LoVo (cell line): ENCODE data around the gene MOB3B.
"Not testable (repeated sequence)": the region's sequence is repeated elsewhere in the genome, so short reads cannot be mapped to it uniquely, and the experiment has no call there.

ENCODE experiments used
- DNase-seq: peaks from one replicate; pipeline ENCODE4 v3.0.0-alpha.2; 2016; ENCODE audit warnings: low spot score

Gene MOB3B

DNA sequence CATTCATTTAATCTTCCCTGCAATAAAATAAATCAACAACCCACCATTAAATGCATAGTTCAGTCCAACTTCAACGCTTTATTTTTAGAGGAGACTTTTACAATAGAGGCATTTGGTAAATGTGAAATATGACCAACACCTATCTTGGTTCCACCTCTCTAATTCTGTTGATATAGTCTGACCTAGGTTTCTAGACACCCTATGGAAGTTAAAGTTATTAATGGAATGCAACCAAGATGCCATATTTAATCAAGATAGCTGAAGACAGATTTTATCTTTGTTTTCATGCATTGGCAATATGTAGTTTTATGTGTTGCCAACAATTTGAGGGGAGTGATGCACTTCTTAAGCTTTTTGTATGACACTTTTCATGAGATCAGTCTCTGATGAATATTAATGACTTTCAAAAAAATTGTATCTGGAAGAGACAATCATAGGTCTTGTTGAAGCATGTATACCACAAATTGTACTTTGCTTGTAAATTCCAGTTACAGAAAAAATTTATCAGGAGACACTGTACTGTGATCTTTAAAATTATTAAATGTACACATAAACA is 107.3 kb downstream of the MOB3B start:
- no peak for DNase-seq

DNA sequence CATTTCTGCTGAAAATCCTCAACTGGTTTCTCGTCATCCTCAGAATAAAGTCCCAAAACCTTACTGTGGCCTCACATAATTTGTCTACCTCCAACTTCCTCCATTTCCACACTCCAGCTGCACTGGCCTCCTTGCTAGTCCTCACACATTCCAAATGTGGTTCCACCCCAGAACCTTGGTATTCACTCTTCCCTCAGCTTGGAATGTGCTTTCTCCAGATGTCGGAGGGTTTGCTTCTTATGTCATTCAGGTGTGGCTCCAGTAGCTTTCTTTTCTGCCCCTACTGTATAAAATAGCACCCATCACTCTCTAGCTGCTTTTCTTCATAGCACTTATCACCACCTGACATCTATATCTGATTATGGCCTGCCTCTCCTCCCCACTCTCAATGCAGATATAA is 108.0 kb downstream of the MOB3B start:
- DNase-seq: peak; percentile 17

- DNase-seq: not testable (repeated sequence)
These were observed 110.1 kb downstream of the MOB3B start for GRCh38 chr9:27419558-27419957.

- DNase-seq: no peak
These were observed 115.3 kb downstream of the MOB3B start for GRCh38 chr9:27414220-27414761.

DNA sequence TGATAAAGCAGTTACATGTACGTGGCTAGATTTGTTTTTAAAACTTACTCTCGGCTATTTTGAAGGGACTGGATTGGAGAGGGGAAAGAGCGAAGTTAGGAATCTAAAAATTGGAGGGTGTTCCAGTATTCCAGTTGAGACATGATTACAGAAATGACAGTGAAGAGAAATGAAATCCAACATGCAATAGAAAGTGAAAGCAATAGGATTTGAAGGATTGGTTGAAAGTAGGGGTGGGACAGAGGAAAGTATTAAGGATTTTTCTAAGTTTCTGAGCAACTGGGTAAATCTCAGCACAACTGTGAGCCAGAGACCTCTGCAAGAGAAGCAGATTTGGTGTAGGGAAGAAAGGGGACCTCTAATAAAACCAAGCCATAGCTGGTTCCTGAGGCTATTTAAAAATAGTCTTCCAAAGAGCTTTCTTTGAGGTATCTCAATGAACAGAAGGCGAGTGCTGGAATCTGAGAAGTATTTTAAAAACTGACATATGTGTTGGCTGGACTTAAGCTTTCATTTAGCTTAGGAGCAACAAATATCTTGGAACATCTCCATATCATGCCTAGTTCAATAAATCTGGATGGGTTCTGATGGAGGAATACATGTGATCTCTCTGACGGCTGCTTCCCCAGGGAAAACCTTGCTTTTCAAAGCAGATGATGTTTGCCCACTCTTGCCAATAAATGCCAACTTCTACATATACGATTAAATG is 115.9 kb downstream of the MOB3B start:
- no peak for DNase-seq

DNA sequence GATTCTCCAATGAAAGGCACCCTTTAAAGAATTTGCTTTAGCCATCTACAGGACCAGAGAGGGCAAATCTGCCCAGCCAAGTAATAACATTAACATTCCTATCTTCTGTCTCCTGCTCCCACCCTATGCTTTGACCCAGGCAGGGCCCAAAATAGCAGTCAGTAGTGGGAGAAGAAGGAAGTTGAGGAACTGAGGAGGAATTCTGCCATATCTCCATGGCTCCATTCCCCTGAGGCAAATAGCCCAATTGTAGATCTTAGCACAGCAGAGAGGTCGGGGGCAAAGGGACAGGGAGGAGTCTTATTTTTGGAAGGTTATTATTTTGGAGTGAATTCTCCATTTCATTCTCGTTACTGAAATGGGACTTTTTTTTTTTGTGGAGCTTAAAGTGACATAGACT is 116.7 kb downstream of the MOB3B start:
- no peak for DNase-seq

DNA sequence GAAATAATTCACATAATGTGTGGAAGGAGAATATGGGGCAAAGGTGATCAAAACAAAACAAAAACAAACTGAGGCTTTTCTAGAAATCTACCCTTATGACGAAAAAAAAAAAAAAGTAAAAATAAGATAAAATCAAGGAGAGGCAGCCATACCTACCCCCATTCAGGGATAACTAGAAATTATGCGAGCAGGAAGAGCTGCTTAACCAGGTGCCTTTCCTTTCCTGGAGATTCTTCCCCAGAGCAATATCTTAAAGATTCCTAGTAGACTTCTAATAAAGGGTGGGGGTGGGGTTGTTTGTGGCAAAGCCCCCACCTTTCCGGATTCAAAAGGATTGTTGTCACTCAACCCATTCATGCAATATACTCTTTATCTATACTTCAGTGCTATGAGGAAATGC is 117.5 kb downstream of the MOB3B start:
- DNase-seq: no peak

DNA sequence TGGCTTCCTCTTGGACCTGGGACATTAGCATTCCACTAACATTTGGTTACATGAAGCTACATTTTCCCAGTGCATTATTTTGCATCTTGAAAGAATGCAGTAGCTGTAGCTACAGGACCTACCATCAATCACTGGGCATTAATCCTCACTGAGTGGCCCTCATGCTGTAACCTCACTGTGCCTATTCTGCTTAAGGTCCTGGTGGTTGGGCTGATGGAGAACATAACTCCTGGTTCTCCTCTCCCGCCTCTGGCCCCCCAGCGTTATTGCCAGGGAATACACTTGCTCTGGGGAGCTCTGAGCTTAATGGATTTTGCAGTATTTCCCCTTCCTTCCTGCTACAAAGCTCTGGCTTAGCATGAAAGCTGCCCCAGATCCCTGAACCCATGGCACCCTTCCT is 121.1 kb downstream of the MOB3B start:
- no peak for DNase-seq

GRCh38 chr9:27408001-27408400 is 121.6 kb downstream of the MOB3B start:
- no peak for DNase-seq

GRCh38 chr9:27407491-27407890 is 122.1 kb downstream of the MOB3B start:
- DNase-seq: no peak

DNA sequence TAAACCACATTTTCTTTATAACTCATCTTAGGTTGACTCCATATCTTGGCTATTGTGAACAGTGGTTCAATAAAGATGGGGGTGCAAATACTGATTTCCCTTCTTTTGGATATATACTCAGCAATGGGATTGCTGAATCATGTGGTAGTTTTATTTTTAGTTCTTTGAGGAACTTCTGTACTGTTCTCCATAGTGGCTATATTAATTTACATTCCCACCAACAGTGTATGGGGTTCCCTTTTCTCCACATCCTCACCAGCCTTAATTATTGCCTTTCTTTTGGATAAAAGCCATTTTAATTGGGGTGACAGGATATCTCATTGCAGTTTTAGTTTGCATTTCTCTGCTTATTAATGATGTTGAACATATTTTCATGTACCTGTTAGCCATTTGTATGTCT is 125.0 kb downstream of the MOB3B start:
- no peak for DNase-seq

DNA sequence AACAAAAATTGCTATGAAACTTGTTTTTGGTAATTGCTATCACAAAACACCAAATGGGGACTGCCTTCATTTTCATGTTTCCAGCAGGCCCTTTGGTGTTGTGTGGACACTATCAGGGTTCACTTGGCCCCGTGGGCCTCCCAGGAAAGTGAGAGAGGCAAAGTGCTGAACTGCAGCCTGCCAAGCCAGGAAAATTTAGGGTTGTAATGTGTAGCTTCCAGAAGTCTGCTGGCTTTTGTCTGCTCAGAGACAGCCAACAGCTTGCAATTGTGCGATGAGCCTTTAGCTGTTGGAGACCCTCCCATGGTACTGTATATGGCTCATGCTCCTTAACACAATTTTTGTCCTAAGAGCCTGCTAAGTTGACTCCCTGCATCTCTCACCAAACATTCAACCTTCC is 127.0 kb downstream of the MOB3B start:
- DNase-seq: no peak

DNA sequence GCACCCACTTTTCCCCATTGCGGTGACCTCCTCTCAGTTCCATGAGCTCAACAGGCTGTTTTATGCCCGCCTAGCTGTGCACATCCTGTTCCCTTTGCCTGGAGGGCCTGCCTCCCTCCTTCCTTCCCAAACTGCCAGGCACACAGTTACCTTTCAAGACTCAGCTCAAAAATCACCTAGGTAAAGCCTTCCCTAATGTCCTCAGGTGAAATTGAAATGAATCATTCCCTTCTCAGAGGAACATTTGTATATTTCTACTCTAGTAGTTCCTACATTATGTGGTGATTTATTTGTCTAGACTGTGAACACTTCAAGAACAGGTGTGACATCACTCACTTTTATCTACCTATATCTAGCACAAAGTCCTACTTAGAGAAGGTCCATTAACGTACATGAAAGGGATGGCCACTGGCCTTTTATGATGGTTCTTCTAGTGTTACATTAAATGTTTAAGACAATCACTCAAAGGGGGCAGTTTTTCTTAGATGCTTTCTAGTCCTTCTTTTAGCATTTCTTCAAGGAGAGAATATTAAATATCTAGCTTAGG is 129.2 kb downstream of the MOB3B start:
- no peak for DNase-seq

DNA sequence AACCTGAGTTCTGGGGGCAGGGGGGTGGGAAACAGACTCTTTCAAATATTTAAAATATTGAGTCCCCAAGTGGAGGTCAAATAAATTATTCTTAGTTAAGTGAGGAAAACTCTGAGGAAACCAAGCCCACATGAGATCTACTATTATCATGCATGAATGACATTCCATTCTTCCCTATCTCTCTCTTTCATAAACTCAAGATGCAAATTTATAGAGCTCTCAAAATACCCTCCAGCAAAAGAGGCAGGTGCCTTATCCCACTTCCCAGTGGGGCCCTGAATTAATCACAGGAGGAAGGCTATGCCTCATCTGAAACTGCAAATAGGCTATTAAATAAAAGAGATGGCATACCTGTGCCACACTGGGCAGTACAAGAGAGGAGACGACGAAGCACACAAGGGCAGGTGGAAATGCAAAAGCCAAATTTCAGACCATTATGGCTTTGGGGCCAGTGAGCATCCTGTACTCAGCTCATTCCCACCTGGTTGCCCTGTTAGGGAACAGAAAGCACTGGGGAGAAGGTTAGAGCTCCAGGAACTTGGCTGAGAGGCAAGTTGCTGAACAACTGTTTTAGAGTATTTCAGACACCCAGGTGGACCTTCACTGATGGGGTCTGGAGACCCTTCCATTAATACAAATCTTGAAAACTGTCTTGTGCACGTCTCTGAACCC is 130.5 kb downstream of the MOB3B start:
- no peak for DNase-seq

DNA sequence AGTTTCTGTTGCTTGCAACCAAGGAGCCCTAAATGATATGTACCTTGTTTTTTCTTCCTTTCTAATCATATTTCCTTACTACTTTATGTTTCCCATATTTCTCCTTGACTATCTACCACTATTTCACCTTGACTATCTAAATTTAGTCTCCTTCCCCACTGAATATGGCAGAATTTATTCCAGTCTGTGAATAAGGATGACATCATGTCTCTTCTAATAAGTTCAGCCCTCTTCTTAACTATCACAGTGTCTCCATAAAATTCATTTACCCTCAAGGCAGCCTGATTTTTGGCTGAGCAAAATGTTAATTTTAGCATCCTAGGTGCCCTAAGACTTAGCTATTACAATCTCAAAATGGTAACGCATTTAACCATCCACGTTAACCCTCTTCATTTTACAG is 133.1 kb downstream of the MOB3B start:
- no peak for DNase-seq

DNA sequence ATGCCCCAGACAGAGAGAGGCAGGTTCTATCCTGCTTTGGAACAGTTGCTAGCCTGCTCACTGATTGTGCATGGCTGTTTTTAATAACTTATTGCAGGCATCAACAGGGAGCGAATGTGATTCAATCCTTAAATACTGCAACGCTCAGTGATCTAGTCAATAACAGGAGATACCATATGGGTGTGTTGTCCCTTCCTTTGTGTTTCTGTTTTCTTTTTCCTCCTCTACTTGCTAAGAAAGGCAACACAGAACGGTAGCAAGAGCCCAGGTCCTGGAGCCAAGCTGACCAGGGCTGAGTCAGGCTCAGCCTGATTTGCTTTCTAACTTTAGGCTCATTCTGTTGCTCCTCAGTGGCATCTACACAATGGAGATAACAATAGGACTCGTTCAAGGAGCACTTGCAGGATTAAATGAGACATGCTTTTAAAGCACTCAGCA is 134.1 kb downstream of the MOB3B start:
- no peak for DNase-seq

GRCh38 chr9:27394826-27395201 is 134.8 kb downstream of the MOB3B start:
- DNase-seq: no peak

DNA sequence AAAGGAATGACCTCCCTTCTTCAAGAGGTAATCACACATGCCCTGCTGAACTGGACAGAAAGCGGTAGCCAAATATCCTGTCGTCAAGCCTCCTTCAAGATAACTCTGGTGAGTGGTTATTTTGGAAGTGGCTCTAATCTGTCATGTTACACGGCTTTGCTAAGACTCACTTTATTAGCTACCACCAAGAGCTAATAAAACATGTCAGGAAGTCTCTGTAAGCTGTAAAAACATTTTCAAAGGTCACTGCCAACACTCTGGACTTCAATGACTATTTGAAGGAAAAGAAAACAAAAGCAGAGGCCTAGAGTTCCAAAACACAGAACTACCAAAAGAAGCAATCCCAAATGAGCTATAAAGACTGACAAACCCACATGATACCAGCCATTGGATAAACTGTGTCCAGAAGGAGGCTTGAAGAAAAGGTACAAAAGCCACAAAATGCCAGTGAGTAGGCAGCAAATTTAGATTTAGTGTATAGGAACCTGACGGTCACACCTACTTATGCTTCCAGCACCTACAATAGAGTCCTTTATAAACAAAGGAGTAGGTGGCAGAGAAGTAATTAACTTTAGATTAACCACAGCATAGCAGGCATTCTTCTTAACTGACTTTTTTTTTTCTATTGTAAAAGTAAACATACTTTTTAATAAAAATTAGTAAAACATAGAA is 135.3 kb downstream of the MOB3B start:
- DNase-seq: peak; percentile 37

DNA sequence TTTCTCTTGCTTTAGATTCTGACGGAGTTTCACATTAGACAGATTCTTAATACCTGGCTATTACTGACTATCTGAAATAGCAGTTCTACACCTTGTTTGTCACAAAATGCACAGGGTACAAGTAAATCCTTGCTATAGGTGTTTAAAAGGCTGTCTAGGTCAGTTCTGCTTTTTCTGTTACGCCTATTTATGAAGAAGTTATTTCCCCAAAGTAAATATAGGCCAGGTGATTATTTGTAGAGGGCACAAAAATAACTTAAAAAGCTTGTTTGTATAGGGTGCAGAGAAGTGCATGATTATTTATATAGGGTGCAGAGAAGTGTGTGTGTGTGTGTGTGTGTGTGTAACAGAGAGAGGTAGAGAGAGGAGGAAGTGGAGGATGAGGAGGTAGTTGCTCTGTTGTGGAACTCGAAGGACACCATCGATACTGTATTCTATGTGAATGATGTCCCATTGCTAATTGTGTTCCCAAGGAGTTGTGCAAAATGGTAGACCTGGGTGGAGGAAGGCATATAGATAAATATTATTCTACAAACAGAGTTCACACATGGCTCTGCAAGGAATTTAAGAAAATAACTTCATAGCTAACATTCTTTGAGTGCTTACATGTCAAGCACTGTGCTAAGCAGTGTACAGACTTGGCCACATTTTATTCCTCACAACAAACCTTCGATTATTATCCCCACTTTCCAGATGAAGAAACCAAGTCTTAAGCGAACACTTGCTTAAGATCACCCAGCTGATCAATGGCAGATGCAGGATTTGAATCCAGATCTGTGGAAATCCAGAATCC is 136.4 kb downstream of the MOB3B start:
- no peak for DNase-seq

- DNase-seq: no peak
These were observed 137.2 kb downstream of the MOB3B start for GRCh38 chr9:27392451-27392850.

DNA sequence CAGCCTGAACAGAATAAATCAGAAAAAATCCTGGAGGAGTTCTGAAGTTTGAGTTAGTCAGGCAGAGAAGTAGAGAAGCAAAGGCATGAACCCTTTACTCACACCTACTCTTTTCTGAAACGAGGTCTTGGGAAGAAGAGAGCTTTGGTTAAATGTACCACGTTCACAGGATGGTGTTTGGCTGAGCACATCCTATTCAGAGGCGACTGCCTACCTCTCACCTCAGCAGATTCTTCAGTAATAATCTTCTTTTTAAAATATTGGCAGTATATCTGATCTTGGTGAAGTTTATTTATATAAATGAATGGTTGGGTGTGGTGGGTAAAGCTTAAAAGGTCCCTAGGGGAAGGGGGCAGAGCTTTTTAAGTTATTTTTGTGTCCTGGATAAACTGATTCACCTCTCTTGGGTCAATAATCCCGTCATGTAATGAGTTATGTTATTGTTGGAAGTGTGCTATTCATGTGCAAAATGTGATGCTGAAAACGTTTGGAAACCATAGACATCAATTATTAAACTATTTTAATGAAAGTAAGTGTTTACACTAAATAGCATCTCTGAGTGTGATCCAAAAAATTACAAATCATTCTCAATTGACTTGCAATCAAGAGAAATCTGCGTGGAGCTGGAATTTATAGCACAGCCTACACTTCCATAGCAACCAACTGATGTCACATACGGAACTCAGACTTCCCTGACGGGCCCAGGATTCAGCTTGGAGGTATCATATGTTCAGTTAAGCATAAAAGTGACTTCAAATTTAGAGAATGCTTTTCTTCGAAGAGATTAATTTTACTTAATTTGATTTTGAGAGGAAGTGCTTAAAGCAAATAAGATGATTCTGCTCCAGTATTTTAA is 138.3 kb downstream of the MOB3B start:
- no peak for DNase-seq
